ENCODE measurements around the gene YPEL1.
"Not testable (repeated sequence)": the region's sequence is repeated elsewhere in the genome, so short reads cannot be mapped to it uniquely, and the experiment has no call there.

Gene YPEL1

DNA sequence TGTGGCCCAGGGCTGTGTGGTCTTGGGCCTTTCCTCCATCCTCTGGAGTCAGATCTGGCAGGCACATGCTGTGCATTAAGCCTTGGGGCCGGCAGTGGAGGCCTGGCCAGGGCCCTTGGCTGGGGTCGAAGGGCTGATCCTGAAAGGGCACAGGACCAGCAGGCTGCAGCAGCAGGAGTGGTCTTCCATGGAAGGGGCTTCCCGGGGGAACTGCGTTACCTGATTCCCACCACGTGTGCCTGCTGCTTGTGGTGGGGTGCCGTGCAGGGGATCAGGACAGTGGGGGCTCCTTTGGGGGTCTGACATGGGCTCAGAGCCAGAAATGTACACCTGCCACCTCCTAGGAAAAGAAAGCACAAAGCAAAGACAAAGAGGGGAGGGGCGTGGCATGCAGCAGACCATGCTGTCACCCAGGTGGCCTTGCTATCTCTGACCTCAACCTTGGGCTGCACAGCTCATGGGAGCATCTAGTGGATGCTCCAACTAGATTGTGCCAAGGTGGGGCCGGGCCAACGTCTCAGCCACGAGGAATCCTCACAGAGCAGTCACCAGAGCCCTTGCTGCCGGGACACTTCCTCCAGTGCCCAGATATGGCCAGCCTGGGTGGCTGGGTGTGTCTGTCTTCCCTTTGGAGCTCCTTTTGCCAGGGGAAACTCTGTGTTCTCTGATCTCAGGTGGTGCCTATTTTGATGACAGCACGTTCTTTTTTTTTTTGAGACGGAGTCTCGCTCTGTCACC, 17.9 kb upstream of the YPEL1 start:
- no peak for DNase-seq (ENCODE audit: low spot score)

DNA sequence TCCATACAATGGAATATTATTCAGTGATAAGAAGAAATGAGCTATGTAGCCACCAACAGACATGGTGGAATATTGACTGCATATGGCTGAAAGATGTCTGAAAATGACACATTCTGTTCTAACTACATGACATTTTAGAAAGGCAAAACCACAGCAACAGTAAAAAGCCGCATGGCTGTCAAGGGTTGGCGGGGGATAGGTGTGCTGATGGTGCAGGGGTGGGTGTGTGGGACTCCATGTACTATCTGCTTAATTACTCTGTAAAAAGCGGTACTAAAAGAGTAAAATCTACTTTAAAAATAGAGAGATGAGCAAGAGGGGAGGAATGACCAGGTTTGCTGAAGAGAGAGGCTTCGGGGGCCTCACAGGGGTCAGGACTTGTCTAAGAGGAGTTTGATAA, 16.7 kb upstream of the YPEL1 start:
- no peak for DNase-seq (ENCODE audit: low spot score)

DNA sequence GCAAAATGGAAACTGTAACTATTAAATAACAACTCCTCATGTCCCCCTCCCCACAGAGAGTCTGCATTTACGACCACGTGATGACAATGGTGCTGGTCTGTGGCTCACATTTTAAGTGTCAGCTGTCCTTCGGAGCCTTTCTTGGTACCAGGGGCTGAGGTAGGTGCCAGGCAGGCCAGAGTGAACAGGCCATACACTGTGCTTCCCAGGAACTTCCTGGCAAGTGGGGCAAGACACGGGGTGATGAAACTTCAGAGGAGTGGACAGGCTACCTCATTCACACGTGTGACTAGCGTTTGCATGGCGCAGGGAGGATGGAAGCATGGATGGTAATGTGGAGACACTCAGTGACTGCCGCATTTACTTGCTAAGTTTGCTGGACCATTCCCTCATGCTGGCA, 10.4 kb upstream of the YPEL1 start:
- no peak for DNase-seq (ENCODE audit: low spot score)

DNA sequence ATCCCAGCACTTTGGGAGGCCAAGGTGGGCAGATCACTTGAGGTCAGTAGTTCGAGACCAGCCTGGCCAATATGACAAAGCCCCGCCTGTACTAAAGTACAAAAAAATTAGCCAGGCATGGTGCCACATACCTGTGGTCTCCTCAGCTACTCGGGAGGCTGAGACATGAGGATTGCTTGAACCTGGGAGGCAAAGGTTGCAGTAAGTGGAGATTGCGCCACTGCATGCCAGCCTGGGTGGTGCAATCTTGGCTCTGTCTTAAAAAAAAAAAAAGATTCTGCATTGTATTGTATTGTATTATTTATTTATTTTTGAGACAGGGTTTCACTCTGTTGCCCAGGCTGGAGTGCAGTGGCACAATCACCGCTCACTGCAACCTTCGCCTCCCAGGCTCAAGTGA, 9.3 kb upstream of the YPEL1 start:
- not testable (repeated sequence) for DNase-seq (ENCODE audit: low spot score)

DNA sequence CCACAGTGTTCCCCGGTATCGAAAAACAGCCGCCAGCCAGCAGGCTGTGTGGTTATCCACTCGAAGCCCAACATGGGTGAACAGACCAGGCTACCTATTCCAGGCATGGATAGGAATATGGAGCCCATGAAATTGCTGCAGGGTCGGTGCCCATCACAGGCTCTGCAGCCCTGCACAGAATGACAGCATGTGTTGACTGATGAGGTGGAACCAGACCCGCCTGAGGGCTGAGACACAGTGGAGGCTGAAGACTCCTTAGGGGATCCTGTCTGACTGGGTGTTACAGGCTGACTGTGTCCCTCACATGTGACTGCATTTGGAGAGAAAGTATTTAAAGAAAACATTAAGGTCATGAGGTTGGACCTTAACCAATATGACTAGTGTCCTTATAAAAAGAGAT, 6.2 kb upstream of the YPEL1 start:
- DNase-seq (ENCODE audit: low spot score), result no peak

DNA sequence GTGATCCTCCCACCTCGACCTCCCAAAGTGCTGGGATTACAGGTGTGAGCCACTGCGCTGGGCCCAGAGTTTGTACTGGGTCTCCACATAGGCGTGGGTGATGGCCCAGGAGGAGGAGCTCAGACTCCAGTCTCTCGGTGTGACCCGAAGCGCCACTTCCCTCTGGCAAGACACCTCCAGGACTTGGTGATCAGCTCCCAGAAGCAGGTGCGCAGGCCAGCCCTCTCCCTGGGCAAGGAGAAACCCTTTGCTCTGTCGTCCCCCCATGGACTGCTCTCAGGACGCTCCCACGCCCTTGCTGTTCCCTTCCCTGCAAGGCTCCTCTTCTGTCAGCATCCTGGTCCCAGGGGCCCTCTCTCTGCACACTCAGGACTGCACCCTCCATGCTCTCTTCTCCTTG, 5.5 kb upstream of the YPEL1 start:
- DNase-seq (ENCODE audit: low spot score), result no peak

DNA sequence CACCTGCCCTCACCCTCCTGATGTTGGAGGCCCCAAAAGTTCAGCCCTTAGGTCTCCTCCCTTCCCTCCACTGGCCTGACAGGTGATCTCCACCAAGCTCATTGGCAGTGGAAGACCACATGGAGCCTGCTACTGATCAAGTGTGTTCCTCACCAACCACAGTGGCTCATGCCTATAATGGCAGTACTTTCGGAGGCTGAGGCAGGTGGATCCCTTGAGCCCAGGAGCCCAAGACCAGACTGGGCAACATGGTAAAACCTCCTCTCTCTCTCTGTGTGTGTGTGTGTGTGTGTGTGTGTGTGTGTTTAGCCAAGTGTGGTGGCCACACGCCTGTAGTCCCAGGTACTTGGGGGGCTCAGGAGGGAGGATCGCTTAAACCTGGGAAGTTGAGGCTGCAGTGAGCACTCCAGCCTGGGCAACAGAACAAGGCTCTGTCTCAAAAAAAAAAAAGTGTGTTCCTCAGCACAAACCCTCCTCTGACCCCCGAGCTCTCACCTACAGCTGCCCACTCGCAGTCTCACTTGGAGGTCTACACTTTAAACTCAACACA, 4.3 kb upstream of the YPEL1 start:
- DNase-seq (ENCODE audit: low spot score), result no peak

DNA sequence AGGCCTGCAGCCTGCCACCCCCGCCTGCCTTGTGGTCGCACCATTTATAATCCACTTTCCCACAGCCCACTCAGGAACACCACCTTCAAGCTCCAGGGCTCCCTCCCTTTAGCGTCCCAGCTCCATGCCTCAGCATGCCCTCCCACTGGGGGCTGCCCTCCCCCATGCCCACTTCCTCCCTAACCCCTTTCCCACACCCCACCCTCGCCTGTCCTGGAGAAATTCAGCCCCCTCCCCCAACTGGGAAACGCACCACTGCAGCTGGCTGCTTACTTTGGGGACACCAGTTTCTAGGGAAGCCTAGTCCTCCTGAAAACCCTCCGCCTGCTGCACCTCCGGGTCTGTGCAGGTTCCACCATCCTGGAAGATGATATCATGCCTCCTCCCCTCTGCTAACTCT, 3.4 kb upstream of the YPEL1 start:
- DNase-seq (ENCODE audit: low spot score), result no peak

DNA sequence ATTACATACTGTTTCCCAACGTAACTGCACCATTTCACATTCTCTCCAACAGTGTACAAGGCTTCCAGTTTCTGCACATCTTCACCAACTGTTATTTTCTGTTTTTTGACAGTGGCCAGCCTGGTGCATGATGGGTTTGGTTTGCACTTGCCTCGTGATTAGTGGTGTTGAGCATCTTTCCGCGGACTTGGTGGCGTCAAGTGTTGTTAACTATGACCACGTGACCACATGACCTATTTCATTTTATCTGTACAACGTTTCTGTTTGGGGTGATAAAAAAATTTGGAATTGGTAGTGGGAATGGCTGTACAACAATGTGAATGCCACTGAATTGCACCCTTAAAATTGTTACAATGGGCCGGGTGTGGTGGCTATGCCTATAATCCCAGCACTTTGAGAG, 2.5 kb upstream of the YPEL1 start:
- no peak for DNase-seq (ENCODE audit: low spot score)

DNA sequence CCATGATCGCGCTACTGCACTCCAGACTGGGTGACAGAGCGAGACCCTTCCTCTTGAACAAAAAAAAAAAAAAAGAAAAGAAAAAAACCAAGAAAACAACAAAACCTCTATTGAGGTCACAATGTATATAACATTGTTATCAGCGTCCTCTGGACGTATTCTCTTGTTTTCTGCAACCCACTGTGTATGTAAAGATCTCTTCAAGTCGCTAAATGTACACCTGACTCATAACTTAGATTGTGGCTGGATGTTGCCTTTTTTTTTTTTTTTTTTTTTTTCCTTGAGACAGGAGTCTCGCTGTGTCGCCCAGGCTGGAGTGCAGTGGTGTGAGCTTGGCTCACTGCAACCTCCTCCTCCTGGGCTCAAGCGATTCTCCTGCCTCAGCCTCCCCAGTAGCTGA, 1.4 kb upstream of the YPEL1 start:
- no peak for DNase-seq (ENCODE audit: low spot score)

DNA sequence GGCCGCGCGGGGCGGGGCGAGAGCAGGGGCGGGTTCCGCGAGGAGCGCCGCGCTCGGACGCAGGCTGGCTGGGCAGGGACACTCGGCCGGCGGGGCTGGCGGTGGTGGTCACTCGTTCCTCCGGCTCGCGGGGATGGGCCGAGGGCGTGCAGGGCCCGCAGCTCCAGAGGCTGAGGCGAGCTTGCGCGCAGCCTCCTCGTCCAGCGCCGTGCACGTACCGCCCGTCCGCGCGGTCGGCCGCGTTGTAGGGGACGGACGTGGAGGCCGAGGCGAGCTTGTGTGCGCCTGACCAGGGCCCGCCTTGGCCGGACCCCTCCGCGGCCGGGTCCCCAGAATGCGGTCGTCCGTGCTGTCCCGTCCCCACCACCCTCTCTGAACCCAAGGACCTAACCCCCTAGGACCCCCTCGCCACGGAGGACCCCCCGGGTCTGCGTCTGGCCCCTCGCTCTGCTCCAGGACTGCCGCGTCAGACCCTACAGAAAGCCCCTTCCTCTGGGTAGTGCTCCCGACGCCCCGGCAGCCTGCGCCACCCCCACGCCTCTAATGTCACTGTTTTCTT, 569 bp upstream of the YPEL1 start:
- DNase-seq (ENCODE audit: low spot score), result no peak

DNA sequence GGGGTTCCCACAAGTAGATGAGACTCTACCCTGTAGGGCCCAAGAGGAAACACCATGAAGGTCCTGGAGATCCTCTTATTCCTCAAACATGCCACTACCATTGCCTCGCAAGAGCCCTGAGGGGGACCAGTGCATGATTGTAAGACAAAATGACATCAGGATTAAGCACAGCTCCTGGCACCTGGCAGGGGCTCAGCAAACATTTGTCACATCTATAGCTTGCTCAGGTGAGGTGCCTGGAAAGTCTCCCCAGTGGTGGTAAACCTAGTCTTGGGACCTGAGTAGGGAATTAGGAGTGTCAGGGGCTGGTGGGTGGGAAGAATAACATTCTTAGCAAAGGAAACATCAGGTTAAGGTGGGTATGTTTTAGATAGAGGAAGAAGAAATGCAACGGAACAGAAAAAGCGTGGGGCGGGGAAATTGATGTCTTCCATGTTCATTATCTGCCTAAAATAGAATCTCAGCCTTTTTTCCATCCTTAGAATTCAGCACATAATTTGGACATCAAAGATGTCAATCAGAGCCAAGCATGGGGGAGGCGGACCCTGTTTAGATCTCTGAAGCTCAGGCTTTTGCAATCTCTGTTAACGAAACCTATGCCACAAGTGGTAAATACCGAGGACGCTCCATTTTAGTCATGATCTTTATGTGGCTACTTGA, 924 bp downstream of the YPEL1 start:
- no peak for DNase-seq (ENCODE audit: low spot score)

DNA sequence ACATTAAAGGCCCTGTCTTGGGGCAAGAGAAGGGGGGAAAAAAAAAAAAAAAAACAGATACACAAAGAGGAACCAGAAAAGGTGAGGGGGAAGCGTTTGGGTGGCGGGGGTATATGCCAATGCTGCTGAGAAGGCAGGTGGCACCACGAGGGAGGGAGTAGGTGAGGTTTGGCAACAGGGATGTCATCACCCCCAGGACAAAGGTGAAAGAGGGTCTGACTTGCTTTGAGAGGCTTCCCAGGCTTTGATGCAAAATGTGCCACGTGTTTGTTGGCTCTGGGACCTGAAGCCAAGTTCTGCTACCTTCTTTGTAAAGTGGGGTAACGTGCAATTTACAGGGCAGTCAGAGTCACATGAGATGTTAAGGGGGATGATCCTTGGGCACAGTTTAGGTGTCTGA, 4.1 kb downstream of the YPEL1 start:
- no peak for DNase-seq (ENCODE audit: low spot score)

DNA sequence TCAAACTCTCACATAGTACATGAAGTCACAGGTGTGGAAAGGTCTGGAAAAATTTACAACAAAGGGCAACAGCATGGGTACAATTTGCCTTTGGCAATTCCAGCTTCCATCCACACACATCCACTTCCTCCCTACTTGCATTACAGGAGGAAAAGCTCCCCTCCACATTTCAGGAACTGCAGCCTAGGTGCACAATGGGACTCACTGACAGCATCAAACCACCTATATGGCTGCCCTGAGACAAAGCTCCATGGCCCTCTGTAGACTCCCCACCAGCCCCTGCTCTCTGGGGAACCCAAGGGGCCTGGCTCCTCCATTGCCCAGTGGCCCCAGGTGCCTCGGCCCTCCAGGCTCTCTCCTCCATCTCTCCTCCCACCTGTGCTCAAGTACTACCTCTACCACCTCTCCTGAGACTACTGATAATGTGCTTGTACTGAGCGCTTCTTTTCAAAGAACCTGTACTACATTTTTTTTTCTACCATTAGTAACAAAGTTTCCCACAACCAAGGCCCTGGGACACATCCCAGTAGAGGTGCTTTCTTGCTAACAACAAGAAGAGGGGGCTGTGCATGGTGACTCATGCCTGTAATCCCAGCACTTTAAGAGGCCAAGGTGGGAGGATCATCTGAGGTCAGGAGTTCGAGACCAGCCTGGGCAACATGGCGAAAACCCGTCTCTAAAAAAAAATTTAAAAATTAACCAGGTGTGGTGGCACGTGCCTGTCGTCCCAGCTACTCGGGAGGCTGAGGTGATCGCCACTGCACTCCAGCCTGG, 4.9 kb downstream of the YPEL1 start:
- no peak for DNase-seq (ENCODE audit: low spot score)

DNA sequence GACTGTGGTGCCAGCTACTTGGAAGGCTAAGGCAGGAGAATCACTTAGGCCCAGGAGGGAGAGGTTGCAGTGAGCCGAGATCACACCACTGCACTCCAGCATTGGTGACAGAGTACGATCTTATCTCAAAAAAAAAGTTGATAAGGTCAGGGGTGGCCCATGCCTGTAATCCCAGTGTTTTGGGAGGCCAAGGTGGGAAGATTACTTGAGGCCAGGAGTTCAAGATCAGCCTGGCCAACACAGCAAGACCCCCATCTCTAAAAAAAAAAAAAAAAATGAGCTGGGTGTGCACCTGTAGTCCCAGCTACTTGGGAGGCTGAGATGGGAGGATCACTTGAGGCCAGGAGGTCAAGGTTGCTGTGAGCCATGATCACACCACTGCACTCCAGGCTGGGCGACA, 6.4 kb downstream of the YPEL1 start:
- not testable (repeated sequence) for DNase-seq (ENCODE audit: low spot score)

DNA sequence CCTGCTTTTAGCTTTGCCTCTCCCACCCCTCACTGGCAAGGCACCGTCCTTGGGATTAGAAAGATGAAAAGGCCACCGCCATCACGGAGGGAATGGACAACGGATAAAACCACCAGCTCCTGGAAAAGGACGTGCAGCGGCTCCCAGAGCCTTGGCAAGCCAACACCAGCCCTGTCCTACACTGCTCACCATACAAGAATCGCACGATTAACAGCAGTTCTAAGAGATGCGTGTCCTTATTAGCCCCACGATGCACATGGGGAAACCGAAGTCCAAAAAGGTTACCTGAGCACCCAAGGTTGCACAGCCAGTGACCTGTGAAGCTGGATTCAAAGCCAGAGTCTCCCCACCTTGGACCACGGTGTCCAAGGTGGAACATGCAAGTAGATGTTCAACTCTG, 7.3 kb downstream of the YPEL1 start:
- DNase-seq (ENCODE audit: low spot score), result no peak

DNA sequence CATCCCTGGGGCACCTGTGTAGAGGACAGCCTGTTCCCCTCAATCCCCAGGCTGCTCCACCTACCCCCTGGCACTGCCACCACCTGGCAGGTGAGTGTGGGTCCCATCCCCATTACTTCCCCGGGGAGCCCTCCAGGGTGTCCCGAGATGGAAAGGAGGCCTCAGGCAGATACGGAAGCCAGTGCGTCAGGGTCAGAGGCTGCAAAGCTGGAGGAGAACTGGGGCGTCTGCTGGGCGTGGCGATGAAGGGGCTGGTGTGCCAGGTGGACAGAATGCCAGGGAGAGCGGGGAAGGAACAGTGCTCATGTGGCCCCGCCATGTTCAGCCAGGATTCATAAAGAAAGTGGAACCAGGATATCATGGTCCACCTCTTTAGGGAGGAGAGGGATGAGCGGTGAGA, 7.8 kb downstream of the YPEL1 start:
- no peak for DNase-seq (ENCODE audit: low spot score)

DNA sequence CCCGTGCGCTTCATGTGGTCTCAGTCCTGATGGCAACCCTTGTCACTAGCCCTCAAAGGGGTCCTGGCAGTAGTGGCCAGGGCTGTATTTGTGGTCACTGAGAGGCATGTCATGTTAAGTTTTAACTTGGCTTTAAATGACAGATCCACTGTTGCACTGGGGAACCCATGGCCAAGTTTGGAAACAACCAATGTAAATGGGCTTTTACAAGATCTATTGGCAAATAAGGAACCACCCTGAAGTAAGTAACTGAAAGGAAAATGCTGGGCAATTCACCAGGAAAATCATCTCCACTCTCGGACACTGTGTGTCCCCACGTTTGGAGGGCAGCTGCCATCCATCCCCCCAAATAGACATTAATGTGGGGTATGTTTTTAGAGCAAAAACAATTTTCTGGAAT, 8.4 kb downstream of the YPEL1 start:
- no peak for DNase-seq (ENCODE audit: low spot score)

DNA sequence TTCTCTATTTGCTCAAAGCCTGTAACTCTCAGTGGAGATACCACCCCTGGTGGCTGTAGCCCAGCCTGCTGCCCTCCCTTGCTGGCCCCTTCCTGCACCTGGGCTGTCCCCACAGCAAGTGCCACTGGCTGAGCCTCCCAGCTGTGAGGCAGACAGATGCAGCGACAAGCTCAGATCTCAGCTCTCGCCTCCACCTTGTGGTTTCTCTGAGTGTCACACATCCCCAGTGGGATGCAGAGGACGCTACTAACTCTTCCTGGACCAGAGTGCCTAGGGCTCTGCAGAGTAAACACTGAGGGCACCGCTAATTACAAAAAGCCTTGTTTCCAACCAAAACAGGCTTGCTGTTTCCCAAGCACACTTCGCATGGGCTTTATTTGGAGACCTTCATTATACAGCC, 8.9 kb downstream of the YPEL1 start:
- DNase-seq (ENCODE audit: low spot score), result no peak

DNA sequence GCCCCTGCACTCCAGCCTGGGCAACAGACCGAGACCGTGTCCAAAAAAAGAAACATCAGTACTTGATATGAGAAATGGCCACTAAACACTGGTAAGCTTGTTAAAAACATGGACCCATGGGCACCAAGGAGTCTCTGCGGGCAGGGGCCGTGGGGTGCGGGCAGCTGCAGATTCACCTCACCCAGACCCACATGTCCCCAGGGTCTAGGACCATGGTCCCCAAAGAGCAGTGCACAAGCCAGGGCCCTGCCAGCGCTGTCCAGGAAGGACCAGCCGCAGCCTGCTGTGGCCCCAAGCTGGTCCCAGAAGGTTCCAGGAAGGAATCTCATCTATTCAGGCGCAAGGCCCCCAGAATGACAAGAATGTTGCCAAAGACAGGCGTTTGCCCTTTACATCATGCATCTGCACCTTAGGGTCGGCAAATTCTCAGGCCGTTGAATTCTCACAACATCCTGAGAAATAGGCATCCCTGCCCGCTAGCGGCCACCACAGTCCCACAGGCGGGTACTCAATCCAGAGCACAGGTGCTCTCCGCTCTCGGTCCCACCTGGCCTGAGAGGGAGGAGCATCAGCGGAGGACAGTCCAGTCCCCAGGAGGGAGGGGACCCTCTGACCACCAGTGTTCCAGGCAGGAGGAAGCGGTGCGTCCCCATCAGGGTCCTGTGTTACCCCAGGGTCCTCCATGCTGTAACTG, 9.5 kb downstream of the YPEL1 start:
- DNase-seq (ENCODE audit: low spot score), result no peak

DNA sequence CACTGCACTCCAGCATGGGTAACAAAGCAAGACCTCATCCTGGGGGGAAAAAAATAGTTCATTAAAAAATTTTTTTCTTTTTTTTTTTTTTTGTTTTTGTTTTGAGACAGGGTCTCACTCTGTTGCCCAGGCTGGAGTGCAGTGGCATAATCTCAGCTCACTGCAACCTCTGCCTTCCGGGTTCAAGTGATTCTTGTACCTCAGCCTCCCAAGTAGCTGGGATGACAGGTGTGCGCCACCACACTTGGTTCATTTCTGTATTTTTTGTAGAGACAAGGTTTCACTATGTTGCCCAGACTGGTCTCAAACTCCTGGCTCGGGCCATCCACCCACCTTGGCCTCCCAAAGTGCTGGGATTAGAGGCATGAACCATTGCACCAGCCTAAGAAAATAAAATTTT, 11.1 kb downstream of the YPEL1 start:
- not testable (repeated sequence) for DNase-seq (ENCODE audit: low spot score)
